HG03095 (cell line): ENCODE data around the gene SNX17.
"Not testable (repeated sequence)": the region's sequence is repeated elsewhere in the genome, so short reads cannot be mapped to it uniquely, and the experiment has no call there.

Source experiments
- ATAC-seq: cut with Tn5 transposase; IDR thresholded peaks from one replicate; pipeline ENCODE4 v1.9.1; 2021; ENCODE audit warnings: moderate library complexity; ENCODE audit not compliant: unreplicated experiment

SNX17 gene, protein sequence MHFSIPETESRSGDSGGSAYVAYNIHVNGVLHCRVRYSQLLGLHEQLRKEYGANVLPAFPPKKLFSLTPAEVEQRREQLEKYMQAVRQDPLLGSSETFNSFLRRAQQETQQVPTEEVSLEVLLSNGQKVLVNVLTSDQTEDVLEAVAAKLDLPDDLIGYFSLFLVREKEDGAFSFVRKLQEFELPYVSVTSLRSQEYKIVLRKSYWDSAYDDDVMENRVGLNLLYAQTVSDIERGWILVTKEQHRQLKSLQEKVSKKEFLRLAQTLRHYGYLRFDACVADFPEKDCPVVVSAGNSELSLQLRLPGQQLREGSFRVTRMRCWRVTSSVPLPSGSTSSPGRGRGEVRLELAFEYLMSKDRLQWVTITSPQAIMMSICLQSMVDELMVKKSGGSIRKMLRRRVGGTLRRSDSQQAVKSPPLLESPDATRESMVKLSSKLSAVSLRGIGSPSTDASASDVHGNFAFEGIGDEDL

DNA sequence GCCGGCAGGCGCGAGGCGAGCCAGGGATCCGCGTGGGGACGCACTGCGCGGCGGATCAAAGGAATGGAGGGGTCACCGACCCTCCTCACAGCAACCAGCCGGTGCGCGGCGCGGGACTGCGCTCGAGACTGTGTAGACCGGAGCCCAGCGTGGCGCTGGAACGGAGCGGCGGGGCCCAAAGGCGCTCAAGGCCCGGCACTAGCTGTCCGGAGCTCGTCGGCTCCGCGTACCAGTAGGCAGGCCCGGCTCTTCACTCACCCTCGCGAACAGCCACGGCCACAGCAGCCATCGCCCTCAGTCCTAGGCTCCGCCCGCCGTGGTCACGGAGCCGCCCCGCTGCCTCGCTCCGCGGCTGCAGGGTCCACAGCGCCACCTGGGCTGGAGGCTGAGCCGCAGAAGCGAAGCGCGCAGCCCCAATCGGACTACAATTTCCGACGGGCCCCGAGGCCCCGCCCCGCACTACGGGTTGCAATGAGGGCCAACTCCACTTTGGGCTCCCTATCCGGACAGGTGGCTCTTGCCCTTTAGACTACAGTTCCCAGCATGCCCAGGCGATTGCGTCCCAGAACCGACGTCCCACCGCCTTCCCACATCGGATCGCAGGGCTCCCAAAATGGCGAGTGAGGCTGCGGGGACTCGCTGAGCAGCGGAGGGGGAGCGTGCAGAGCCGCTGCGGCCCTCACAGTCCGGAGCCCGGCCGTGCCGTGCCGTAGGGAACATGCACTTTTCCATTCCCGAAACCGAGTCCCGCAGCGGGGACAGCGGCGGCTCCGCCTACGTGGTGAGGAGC, at the start of gene SNX17, which contains the start of gene EIF2B4:
TSS of gene SNX17 (plus strand) at position 591 of the 790 bp plus-strand sequence. CDS start at position 719, 128 bp downstream.
TSS of gene EIF2B4 (minus strand) at position 313 of the 790 bp plus-strand sequence. CDS start at position 289, 24 bp downstream.
- ATAC-seq, result peak; percentile 87

DNA sequence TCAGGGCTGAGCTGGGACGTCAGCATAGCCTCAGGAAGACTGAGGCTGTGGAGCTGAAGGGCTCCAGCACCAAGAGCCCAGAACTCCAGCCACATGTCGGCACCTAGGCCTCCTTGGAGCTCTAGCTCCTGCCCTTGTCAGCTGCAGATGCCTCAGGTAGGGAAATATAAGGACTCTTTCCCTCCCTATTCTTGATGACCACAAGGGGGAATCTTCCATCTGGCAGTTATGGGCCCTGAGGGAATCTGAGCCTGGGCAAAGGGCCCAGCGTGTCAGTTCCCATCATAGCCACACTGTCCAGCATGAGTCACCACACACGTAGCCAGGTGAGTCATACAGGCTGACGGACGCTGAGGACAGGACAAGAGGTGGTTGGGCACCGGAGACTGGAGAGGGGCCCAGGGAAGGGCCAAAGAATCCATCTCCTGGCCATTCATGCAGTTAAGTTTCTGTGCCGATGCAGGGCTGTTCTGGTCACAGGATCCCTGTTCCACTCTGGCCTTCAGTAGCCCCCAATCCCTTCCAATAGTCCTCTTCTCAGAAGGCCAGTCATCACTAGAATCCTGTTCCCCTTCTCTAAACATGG, 49.4 kb upstream of the SNX17 start:
- ATAC-seq, result no peak

DNA sequence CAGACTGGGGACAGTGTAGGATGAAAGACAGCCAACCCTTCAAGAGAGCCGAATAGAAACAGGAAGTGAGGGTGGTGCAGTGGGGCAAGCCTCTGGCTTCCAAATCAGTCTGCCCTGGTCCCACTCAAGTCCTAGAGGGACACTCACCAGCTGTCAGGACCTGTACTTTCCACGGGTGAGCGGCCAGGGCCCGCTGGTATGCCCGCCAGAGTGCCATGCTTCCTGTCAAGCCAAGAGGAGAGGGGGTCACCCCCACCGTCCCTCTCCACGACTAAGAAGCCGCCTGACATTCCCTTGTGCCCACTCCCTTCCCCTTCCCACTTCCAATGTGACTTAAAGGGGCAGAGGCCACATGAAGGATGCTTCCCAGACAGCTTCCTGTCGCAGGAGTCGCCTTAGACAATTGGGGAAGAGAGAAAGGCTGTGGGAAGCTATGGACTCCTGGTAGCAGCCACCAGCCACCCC, 48.1 kb upstream of the SNX17 start:
- ATAC-seq, result no peak

DNA sequence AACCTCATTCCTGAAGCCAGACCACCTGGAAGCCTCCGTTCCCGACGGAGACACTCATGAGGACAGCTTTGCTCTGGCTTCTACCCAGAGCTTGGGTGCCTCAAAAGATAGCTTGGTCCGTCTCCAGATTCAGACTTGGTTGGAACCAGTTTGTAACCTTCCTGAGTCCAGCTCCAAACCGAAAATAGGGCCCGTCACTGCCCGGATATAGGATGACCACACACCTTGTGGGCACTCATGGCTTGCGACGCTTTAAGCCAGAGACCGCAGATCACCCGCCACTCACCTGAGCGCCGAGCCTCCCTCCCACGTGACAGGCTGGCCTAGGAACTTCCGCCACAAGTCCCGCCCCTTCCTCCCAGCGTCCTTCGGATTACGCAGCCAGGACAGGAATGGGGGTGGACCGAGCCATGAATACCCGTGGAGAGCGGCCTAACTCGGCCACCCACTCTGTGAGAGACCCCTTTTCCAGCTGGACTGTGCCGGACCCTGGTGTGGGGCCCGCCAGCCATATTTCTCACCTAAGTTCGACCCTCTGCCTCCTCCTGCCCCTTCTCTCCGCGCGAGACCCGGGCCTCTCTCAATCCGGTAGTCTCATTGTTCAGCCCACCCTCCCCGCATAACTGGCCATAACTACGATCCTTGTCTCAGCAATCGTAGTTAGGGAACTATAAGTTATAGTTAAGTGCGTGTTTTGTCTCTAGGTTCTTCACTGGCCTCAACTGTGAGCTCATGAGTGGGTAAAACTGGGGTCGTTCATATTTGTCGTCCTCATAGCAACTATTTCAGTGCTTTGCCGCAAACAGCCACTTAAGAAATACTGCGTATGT, 47.4 kb upstream of the SNX17 start, which contains the start of gene MPV17:
TSS of gene MPV17 (minus strand) at position 332 of the 830 bp plus-strand sequence. CDS start 580 bp downstream, outside the sequence.
- ATAC-seq, result peak; percentile 93

DNA sequence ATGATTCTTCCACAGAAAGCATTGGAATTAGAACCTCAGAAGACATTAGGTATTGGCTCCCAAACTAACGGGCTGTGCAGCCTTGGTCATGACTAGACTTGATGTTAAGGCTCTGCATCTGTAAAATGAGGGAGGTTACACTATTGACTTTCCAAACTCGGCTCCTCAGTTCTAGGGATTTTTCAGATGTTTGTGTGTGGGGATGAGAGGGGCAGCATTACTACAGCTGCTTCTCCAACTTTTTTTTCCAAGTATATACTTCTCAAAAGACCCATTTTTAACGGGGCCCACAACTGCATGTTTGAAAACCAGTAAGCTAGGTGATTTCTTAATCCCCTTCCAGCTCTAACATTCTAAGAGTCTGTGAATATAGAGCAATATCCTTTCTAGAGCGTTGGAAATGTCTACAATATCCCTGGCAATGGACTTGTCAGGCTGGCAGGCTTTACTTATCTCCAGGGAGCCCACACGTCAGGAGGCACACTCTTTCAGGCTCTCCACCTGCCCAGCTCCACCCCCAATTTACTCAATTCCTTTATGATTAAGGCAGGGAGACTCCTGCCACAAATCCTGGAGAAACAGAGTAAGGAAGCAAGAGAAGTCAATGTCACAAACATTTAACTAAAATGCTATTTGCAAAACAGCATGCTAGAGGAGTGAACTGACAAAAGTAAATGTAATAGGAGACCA, 46.7 kb upstream of the SNX17 start:
- ATAC-seq, result no peak

DNA sequence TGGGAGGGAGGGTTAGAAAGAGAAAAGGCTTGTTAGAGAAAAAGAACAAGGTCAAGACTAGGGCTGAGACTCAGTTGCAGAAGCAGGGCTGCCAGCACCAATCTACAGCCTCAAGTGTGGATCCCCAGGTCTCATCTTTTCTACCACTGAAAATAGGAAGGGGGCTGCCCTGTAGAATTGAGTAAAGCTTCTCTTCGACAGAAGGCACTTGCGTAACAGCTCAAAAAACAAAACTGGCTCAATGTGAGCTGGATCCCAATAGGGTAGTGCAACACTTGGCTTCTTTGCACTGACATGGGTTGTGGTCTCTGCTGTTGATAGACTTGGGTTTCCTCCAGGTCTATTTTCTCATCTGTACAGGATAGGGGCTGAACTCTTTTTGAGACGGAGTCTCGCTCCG, 45.7 kb upstream of the SNX17 start:
- no peak for ATAC-seq

DNA sequence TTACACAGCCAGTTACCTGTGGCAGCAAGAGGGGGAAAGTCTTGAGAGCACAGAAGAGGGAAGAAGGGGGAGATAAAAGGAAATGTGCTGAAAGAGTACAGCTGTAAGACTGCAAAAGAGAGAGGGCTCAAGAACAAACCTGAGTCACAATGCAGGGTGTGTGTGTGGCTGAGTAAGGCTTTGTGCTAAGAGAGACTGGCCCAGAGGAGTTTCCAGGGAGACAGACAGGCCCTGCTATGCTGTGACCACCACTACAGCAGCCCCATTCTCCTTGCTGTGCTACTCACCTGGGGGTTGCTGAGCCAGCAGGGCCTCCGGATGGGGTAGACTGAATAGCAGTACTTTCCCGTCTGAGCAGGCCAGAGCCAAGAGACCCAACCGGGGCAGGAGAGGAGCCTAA, 35.1 kb upstream of the SNX17 start:
- ATAC-seq, result no peak

DNA sequence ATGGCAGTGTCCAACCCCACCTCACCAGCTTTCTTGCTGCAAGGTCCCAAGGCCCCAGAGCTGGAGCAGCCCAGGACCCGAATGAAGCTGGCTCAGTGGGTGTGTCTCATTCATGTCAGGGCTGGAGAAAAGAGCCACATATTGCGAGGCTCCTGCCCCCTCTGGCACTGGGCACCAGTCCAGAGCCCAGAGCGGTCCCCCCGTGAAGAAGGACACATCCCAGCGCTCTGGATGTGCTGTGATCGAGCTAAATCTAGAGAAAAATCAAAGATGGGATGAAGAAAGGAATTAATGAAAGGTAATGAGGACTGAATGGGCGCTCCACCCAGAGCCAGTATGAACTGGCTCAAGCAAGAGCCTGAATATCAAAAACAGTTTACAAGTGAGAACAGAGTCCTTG, 34.2 kb upstream of the SNX17 start:
- ATAC-seq, result no peak

DNA sequence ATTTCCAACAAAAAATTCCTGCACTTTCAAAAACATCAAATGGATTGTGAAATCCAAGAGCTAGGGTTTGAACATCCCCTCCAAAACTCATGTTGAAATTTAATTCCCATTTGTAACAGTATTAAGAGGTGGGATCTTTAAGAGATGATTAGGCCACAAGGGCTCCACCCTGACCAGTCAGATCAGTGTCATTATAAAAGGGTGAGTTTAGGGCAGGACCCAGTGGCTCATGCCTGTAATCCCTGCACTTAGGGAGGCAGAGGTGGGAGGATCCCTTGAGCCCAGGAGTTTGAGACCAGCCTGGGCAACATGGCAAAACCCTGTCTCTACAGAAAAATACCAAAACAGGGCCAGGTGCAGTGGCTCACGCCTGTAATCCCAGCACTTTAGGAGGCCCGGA, 22.8 kb upstream of the SNX17 start:
- ATAC-seq, result no peak

DNA sequence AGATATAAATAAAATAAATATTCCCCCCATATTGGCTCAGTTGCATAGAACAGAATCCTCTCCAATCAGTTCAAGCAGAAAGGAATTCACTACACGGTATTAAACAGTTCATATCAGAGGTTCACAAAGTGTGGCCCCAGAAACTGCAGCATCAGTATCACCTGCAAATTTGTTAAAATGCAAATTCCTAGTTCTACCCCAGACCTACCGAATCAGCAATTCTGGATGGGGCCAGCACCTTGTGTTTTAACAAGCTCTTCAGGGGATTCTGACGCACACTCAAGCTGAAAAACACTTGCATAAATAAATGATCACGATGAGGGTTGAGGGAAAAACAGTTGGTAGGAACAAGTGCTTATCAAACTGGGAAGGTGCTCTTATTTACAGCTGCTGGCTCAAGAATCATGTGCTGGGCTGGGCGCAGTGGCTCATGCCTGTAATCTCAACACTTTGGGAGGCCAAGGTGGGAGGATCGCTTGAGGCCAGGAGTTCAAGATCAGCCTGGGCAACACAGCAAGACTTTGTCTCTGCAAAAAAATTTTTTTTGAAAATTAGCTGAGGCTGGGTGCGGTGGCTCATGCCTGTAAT, 20.2 kb upstream of the SNX17 start:
- no peak for ATAC-seq

DNA sequence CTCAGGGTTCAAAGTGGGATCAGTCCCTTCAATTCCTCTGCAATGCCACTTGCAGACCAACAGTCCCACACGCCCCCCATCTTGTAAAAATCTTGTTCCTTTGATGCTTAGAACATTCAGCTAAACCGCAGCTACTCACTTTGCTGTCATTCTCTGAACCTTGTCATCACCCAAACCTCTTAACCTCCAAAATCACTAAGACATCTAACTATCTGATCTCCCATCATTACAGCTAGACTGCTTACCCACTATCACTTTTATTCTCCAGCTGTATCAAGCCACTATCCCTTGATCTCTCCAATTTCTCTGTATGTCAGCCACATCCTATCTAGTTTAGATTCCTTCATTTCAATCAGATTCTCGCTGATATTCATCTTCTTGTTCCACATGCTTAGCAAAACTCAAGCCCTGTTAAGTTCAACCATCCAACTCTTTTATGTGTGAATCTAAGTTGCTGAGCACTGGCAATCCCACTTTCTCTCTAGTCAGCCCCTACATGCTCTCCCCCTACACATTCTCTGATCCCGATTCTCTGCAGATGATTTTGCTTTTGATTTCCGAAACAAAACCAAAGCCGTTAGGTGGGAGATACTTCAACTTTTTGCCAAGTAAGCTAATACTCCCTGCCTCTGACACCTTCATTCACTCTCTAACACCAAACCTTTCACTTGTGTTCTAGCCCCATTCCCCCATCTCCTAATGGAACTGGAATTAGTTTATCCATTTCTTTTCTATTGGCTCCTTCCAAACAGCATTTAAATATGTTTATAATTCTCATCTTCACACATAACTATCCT, 18.4 kb upstream of the SNX17 start:
- ATAC-seq, result no peak

DNA sequence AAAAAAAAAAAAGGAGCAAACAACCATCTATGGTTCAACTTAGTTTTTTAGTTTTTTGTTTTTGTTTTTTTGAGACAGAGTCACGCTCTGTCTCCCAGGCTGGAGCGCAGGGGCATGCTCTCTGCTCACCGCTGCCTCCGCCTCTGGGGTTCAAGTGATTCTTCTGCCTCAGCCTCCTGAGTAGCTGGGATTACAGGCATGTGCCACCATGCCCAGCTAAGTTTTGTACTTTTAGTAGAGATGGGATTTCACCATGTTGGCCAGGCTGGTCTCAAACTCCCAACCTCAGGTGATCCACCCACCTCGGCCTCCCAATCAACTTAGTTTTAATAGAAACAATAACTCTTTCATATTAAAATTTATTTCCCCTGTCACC, 17.0 kb upstream of the SNX17 start:
- not testable (repeated sequence) for ATAC-seq

DNA sequence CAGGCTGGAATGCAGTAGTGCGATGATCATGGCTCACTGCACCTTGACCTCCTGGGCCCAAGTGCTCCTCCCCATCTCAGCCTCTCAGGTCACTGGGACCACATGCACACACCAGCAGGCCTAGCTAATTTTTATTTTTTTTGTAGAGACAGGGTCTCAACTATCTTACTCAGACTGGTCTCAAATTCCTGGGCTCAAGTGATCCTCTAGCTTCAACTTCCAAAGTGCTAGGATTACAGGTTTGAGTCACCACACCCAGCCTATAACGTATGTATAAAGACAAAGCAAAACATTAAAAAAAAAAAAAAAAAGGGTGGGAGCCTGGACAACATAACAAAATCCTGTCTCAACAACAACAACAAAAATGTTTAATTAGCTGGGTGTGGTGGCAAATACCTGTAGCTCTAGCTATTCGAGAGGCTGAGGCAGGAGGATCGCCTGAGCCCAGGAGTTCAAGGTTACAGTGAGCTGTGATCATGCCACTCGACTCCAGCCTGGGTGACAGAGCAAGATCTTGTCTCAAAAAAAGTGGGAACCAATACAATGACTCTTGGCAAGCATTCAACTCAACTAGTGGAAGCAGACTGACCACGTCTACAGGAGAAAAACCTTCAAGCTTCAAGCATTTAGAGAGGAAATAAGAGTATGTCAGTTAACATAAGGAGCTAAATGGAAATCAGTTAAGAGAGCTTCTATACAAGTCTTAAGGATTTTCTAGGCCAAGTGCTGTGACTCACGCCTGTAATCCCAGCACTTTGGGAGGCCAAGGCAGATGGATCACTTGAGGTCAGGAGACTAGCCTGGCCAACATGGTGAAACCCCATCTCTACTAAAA, 16.4 kb upstream of the SNX17 start:
- no peak for ATAC-seq

DNA sequence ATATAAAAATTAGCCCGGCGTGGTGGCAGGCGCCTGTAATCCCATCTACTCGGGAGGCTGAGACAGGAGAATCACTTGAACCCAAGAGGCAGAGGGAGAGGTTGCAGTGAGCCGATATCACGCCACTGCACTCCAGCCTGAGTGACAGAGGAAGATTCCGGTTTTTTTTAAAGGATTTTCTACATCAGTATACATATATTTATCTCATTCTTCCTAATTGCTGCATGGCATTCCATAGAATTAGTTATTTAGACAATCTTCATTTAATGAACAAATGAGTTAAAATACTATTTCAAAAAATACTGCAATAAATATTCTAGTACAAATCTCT, 15.9 kb upstream of the SNX17 start:
- no peak for ATAC-seq

DNA sequence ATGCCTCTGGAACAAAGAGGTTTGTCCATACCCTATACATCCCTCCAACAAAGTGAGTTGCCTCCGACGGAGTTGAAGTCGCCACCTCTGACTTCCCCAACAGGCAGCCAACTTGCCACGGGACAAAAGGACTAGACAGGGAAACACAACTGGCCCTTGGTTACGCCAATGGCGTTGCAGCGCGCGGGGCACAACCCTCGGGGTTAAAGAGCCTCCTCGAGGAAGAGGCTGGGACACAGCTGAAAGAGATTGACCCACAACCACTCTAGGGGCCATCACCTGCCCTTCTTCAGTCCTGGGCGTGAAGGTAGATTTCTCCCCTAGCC, 14.4 kb upstream of the SNX17 start:
- peak; percentile 31 for ATAC-seq

DNA sequence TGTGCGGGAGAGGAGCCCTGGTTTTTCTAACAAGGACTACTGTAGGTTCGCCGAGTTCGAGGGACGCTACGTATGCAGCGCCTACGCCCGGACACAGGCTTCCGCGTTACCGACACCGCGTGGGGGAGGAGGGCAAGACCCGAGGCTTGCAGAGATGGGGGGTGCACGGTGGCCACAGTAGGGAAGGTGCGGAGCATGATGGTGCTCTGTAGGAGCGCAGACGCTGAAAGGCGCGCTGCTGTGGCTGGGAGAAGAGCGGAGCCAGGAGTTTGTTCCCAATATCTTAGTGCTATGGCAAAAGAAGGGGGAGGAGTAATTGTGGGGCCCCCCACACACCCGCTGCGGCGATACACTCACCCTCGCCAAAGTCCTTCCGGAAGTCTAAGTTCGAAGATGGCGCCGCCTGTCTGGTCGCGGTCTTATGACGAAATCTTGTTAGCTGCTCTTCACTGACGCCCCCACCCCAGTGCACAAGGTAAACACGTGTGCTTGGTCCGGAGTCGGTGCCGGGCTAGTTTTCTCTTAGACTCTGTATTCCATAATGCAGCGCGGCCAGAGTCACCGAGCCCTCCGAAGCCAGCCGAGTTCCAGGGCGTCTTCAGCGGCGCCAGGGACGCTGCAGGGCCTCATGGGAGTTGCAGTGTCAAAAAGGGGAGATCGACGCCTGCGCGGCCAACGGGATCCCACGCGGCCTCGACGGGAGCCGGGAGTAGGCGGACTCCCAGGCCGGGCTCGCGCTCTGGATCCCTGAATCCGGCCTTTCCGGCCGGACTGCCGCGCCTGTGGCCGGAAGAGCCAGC, 13.8 kb upstream of the SNX17 start, which contains the start of gene GTF3C2:
TSS of gene GTF3C2 (minus strand) at position 383 of the 800 bp plus-strand sequence. CDS start 13,210 bp downstream, outside the sequence.
- peak; percentile 79 for ATAC-seq
